ENCODE data around the gene CARD11.

DNA sequence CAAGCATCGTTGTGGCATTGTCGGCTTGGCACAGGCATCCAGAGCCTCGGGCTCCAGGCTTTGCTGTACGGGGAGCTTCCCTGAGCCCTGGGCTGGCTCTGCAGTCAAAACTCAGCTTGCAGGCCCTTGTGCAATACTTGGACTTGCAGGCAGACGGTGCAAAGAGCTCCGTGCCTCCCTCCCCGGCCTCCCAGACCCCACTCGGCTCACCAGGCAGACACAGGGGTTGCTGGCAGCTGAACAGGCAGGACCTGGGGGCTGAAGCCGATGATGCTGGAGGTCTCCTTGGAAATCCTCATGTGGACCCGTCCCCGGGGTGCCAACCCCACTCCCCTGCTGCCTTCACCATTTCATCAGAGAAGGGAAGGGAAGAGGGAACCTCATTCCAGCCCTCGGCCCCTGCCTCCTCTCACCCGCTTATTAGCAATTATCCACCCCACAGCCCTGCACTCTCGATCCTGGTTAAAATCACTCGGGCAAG is 139.9 kb downstream of the CARD11 start:
- TF ChIP-seq ZNF274 (IDR thresholded peaks at IDR 0.05; ENCODE audit: low read depth, low read length) = no peak
- TF ChIP-seq, protein P1, sequence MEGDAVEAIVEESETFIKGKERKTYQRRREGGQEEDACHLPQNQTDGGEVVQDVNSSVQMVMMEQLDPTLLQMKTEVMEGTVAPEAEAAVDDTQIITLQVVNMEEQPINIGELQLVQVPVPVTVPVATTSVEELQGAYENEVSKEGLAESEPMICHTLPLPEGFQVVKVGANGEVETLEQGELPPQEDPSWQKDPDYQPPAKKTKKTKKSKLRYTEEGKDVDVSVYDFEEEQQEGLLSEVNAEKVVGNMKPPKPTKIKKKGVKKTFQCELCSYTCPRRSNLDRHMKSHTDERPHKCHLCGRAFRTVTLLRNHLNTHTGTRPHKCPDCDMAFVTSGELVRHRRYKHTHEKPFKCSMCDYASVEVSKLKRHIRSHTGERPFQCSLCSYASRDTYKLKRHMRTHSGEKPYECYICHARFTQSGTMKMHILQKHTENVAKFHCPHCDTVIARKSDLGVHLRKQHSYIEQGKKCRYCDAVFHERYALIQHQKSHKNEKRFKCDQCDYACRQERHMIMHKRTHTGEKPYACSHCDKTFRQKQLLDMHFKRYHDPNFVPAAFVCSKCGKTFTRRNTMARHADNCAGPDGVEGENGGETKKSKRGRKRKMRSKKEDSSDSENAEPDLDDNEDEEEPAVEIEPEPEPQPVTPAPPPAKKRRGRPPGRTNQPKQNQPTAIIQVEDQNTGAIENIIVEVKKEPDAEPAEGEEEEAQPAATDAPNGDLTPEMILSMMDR (IDR thresholded peaks at IDR 0.05 in 2 of 3, conservative IDR thresholded peaks at IDR 0.05 in 1 of 3; ENCODE audit: borderline replicate concordance in 1 of 3, insufficient read depth in 1 of 3, low read depth in 2 of 3, low read length in 2 of 3) = no peak
